ENCODE results near the gene HOXB1. TPM values are rescaled to one million over a fixed set of nuclear protein-coding genes. Genes with fewer than 3 reads are reported as not detected.
"Not testable (repeated sequence)": the region's sequence is repeated elsewhere in the genome, so short reads cannot be mapped to it uniquely, and the experiment has no call there.

HOXB1 gene
- total RNA-seq, 1 experiment from 2014 or later: not detected

DNA sequence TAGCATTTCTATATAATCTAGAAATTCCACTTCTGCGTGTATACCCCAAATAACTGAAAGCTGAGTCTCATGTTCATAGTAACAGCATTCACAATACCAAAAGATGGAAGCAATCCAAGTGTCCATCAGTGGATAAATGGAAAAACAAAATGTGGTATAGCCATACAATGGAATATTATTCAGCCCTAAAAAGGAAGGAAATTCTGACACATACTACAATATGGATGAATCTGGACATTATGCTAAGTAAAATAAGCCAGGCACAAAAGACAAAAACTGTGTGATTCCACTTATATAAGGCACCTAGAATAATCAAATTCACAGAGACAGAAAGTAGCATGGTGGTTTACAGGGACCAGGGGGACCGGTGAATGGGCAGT is 20.4 kb downstream of the HOXB1 start:
- H3K27ac ChIP-seq (ENCODE audit: low read length): no peak overlapping the region
- ATAC-seq: no peak
- TF ChIP-seq TCF7L2 (IDR thresholded peaks at IDR 0.05; ENCODE audit: low read depth, low read length) (no peak), POLR2AphosphoS5 (IDR thresholded peaks at IDR 0.05; ENCODE audit: low read depth, low read length) (no peak), SIN3A (IDR thresholded peaks at IDR 0.05; ENCODE audit: borderline replicate concordance, insufficient read depth, low read depth, low read length) (no peak), CTCF (IDR thresholded peaks at IDR 0.05) (no peak)
- TF ChIP-seq, protein P1, sequence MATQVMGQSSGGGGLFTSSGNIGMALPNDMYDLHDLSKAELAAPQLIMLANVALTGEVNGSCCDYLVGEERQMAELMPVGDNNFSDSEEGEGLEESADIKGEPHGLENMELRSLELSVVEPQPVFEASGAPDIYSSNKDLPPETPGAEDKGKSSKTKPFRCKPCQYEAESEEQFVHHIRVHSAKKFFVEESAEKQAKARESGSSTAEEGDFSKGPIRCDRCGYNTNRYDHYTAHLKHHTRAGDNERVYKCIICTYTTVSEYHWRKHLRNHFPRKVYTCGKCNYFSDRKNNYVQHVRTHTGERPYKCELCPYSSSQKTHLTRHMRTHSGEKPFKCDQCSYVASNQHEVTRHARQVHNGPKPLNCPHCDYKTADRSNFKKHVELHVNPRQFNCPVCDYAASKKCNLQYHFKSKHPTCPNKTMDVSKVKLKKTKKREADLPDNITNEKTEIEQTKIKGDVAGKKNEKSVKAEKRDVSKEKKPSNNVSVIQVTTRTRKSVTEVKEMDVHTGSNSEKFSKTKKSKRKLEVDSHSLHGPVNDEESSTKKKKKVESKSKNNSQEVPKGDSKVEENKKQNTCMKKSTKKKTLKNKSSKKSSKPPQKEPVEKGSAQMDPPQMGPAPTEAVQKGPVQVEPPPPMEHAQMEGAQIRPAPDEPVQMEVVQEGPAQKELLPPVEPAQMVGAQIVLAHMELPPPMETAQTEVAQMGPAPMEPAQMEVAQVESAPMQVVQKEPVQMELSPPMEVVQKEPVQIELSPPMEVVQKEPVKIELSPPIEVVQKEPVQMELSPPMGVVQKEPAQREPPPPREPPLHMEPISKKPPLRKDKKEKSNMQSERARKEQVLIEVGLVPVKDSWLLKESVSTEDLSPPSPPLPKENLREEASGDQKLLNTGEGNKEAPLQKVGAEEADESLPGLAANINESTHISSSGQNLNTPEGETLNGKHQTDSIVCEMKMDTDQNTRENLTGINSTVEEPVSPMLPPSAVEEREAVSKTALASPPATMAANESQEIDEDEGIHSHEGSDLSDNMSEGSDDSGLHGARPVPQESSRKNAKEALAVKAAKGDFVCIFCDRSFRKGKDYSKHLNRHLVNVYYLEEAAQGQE (IDR thresholded peaks at IDR 0.05; ENCODE audit: insufficient read depth in 1 of 2, low read depth in 2 of 2, low read length in 1 of 2): no peak
- no TSS peak for BruUV-seq (replicated peaks)
- intact Hi-C loops (cut with micrococcal nuclease; ENCODE audit: unreplicated experiment) (no loop called here), in situ Hi-C loops (cut with HindIII; ENCODE audit: low pct_unique_long_range_greater_than_20kb, low sequenced_read_pairs) (no loop called here)
- H3K4me3 ChIP-seq (ENCODE audit: low read depth in 2 of 2, low read length in 2 of 2): no peak overlapping the region
- no peak for DNase-seq (ENCODE audit: low read depth, low spot score)
- no peaks in the 10 kb centered on the region for H3K36me3 ChIP-seq (ENCODE audit: control insufficient read depth, insufficient read depth, low read length)
- H3K9me3 ChIP-seq (ENCODE audit: control insufficient read depth, insufficient read depth, low read depth, low read length): no peaks in the 10 kb centered on the region
- CTCF ChIA-PET: no interaction called here
- no peaks in the 10 kb centered on the region for H3K27me3 ChIP-seq (ENCODE audit: control insufficient read depth, insufficient read depth, low read length)
- peaks cover 4% of the 10 kb centered on the region for H3K4me1 ChIP-seq (ENCODE audit: control insufficient read depth, insufficient read depth, low read length)
- POLR2A ChIA-PET: no interaction called here

DNA sequence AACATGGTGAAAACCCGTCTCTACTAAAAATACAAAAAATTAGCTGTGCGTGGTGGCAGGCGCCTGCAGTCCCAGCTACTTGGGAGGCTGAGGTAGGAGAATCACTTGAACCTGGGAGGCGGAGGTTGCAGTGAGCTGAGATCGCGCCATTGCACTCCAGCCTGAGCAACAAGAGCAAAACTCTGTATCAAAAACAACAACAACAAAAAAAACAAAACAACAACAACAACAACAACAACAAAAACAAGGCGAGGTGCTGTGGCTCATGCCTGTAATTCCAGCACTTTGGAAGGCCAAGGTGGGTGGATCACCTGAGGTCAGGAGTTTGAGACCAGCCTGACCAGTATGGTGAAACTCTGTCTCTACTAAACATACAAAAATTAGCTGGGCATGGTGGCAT is 21.1 kb downstream of the HOXB1 start:
- H3K9me3 ChIP-seq (ENCODE audit: control insufficient read depth, insufficient read depth, low read depth, low read length); H3K4me1 ChIP-seq (ENCODE audit: control insufficient read depth, insufficient read depth, low read length); H3K27me3 ChIP-seq (ENCODE audit: control insufficient read depth, insufficient read depth, low read length); H3K36me3 ChIP-seq (ENCODE audit: control insufficient read depth, insufficient read depth, low read length); POLR2A ChIA-PET; ATAC-seq; H3K4me3 ChIP-seq (ENCODE audit: low read depth in 2 of 2, low read length in 2 of 2); BruUV-seq (replicated peaks); DNase-seq (ENCODE audit: low read depth, low spot score); CTCF ChIA-PET; H3K27ac ChIP-seq (ENCODE audit: low read length); in situ Hi-C loops (cut with HindIII; ENCODE audit: low pct_unique_long_range_greater_than_20kb, low sequenced_read_pairs); intact Hi-C loops (cut with micrococcal nuclease; ENCODE audit: unreplicated experiment): not testable (repeated sequence)

DNA sequence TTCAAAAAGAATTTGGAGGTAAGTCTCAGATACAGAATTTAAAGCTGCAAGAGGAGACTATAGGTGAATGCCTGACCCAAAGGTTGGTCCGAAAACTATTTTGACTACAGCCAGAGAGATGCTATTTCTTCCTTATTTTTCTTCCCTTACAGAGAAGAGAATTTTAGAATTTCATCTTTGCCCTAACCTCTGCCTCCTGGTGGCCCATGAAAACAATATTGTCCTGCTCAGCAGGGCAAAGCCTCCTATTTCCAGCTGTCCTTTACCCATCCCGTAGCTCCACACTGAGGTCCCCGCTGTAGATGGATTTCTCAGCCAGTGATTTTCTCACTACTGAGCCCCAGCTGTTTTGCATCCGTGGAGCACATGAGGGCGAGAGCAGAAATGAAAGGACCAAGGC is 24.6 kb downstream of the HOXB1 start:
- H3K4me1 ChIP-seq (ENCODE audit: control insufficient read depth, insufficient read depth, low read length): peaks cover 4% of the 10 kb centered on the region; the same call in 1 of the 2 replicates
- no peak for DNase-seq (ENCODE audit: low read depth, low spot score)
- no peak for TF ChIP-seq SIN3A (IDR thresholded peaks at IDR 0.05; ENCODE audit: borderline replicate concordance, insufficient read depth, low read depth, low read length)
- no peak overlapping the region for H3K27ac ChIP-seq (ENCODE audit: low read length)
- H3K9me3 ChIP-seq (ENCODE audit: control insufficient read depth, insufficient read depth, low read depth, low read length): no peaks in the 10 kb centered on the region
- ChIA-PET POLR2A (no interaction called here), CTCF (no interaction called here)
- no peak overlapping the region for H3K4me3 ChIP-seq (ENCODE audit: low read depth in 2 of 2, low read length in 2 of 2)
- no peak for ATAC-seq
- no peaks in the 10 kb centered on the region for H3K27me3 ChIP-seq (ENCODE audit: control insufficient read depth, insufficient read depth, low read length)
- intact Hi-C loops (cut with micrococcal nuclease; ENCODE audit: unreplicated experiment): no loop called here
- no peaks in the 10 kb centered on the region for H3K36me3 ChIP-seq (ENCODE audit: control insufficient read depth, insufficient read depth, low read length)
- no TSS peak for BruUV-seq (replicated peaks)
- in situ Hi-C loops (cut with HindIII; ENCODE audit: low pct_unique_long_range_greater_than_20kb, low sequenced_read_pairs): no loop called here
